SK-N-MC (cell line): Measurements from ENCODE around the gene R3HDM2.

Experiments used
- EZH2 ChIP-seq: fragments of 200-600 bp; sonication (generic); IDR thresholded peaks from one replicate; pipeline ENCODE4 v1.6.1; 2017; ENCODE audit warnings: antibody characterized with exemption
- FOXP2 ChIP-seq: optimal IDR thresholded peaks from 2 replicates; pipeline ENCODE3; 2011; ENCODE audit warnings: mild to moderate bottlenecking, moderate library complexity; ENCODE audit not compliant: insufficient read depth; ENCODE audit errors: extremely low read length, control extremely low read depth
- POLR2AphosphoS5 ChIP-seq: IDR thresholded peaks from 2 replicates; pipeline ENCODE4 v1.6.1; 2012; ENCODE audit warnings: mild to moderate bottlenecking, low read depth, low read length, borderline replicate concordance

- TF ChIP-seq EZH2 (no peak), POLR2AphosphoS5 (no peak), FOXP2 (no peak)
Measured at GRCh38 chr12:57341275-57341990, 89.4 kb downstream of the R3HDM2 start.
